DOHH2 (cell line): ENCODE measurements around the gene DNAJA3.

Source experiments
- H3F3A ChIP-seq: fragments of 200-600 bp; sonication (generic), shearing (Covaris generic); 2 replicates; pipeline ENCODE4 v1.6.0; 2016; ENCODE audit warnings: antibody characterized with exemption, mild to moderate bottlenecking; ENCODE audit not compliant: control insufficient read depth, insufficient read depth
- H3K27ac ChIP-seq: fragments of 200-600 bp; sonication (generic); 2 replicates; pipeline ENCODE4 v1.5.1; 2014; ENCODE audit warnings: low read depth, mild to moderate bottlenecking, low read length, moderate library complexity
- H3K27me3 ChIP-seq: fragments of 200-600 bp; sonication (generic); 2 replicates; pipeline ENCODE4 v1.6.1; 2014; ENCODE audit warnings: mild to moderate bottlenecking, low read length, mixed read lengths; ENCODE audit not compliant: control insufficient read depth
- H3K36me3 ChIP-seq: fragments of 200-600 bp; sonication (generic); 2 replicates; pipeline ENCODE4 v1.6.1; 2014; ENCODE audit warnings: mild to moderate bottlenecking, low read length, moderate library complexity, mixed read lengths; ENCODE audit not compliant: control insufficient read depth
- H3K4me1 ChIP-seq: fragments of 200-600 bp; sonication (generic); 2 replicates; pipeline ENCODE4 v1.6.1; 2014; ENCODE audit warnings: mild to moderate bottlenecking, low read length, mixed read lengths; ENCODE audit not compliant: control insufficient read depth
- H3K4me2 ChIP-seq: fragments of 200-600 bp; sonication (generic); 2 replicates; pipeline ENCODE4 v1.6.0; 2014; ENCODE audit warnings: mild to moderate bottlenecking, low read length, moderate library complexity
- H3K4me3 ChIP-seq: fragments of 200-600 bp; sonication (generic); 2 replicates; pipeline ENCODE4 v1.5.1; 2014; ENCODE audit warnings: mild to moderate bottlenecking, low read length, mixed read lengths
- H3K79me2 ChIP-seq: fragments of 200-600 bp; sonication (generic); 2 replicates; pipeline ENCODE4 v1.6.1; 2014; ENCODE audit warnings: mild to moderate bottlenecking, low read length, mixed read lengths; ENCODE audit not compliant: control insufficient read depth
- H3K9me2 ChIP-seq: fragments of 200-600 bp; sonication (generic); replicated peaks from 2 replicates; pipeline ENCODE4 v1.6.1; 2014; ENCODE audit warnings: mild to moderate bottlenecking, low read length, mixed read lengths; ENCODE audit not compliant: control insufficient read depth
- H3K9me3 ChIP-seq: fragments of 200-600 bp; sonication (generic); 2 replicates; pipeline ENCODE4 v1.6.1; 2014; ENCODE audit warnings: antibody characterized with exemption, low read length, mixed read lengths; ENCODE audit not compliant: control insufficient read depth, insufficient read depth
- H4K20me1 ChIP-seq: fragments of 200-600 bp; sonication (generic); 2 replicates; pipeline ENCODE4 v1.6.0; 2014; ENCODE audit warnings: low read depth, mild to moderate bottlenecking, antibody characterized with exemption, low read length, moderate library complexity; ENCODE audit not compliant: control insufficient read depth, insufficient read depth
- CTCF ChIP-seq: fragments of 200-600 bp; sonication (generic); IDR thresholded peaks from one replicate; pipeline ENCODE4 v1.5.1; 2014; ENCODE audit warnings: antibody characterized with exemption, mild to moderate bottlenecking, low read depth, low read length; ENCODE audit not compliant: poor library complexity, severe bottlenecking
- EZH2phosphoT487 ChIP-seq: fragments of 200-600 bp; sonication (generic); IDR thresholded peaks from 2 replicates; pipeline ENCODE4 v1.6.1; 2017; ENCODE audit warnings: borderline replicate concordance, mild to moderate bottlenecking, antibody characterized with exemption, low read length, moderate library complexity, mixed read lengths

The DNAJA3 gene

GRCh38 chr16:4414187-4414917, 11.3 kb upstream of the DNAJA3 start:
- Histone ChIP-seq H3K4me2 (peak overlapping the region; percentile 69), H3K27me3 (no peaks in the 10 kb centered on the region), H3K79me2 (peaks cover 56% of the 10 kb centered on the region), H4K20me1 (0 out of 2 replicates have a peak, but pooled peaks cover 4% of the 10 kb centered on the region), H3F3A (peaks cover 7% of the 10 kb centered on the region), H3K4me1 (peaks cover 27% of the 10 kb centered on the region), H3K9me3 (no peaks in the 10 kb centered on the region), H3K9me2 (no peaks in the 10 kb centered on the region), H3K27ac (peak overlapping the region; percentile 57), H3K4me3 (peak overlapping the region; percentile 81), H3K36me3 (peaks cover 39% of the 10 kb centered on the region)
- TF ChIP-seq EZH2phosphoT487 (no peak), CTCF (no peak)

GRCh38 chr16:4415538-4416199, 10.0 kb upstream of the DNAJA3 start:
- H3K4me2 ChIP-seq: peak overlapping the region; percentile 69
- peaks cover 7% of the 10 kb centered on the region for H3F3A ChIP-seq
- no peaks in the 10 kb centered on the region for H3K27me3 ChIP-seq
- no peak for TF ChIP-seq EZH2phosphoT487
- no peak for TF ChIP-seq CTCF
- peaks cover 47% of the 10 kb centered on the region for H3K79me2 ChIP-seq
- no peaks in the 10 kb centered on the region for H3K9me3 ChIP-seq
- peaks cover 27% of the 10 kb centered on the region for H3K36me3 ChIP-seq
- peaks cover 27% of the 10 kb centered on the region for H3K4me1 ChIP-seq
- peak overlapping the region; percentile 81 for H3K4me3 ChIP-seq
- H3K9me2 ChIP-seq: no peaks in the 10 kb centered on the region
- 0 out of 2 replicates have a peak, but pooled peaks cover 4% of the 10 kb centered on the region for H4K20me1 ChIP-seq
- peak overlapping the region; percentile 57 for H3K27ac ChIP-seq

- peak within 1 kb of the TSS; percentile 81 for H3K4me3 ChIP-seq
- peak within 1 kb of the TSS; percentile 57 for H3K27ac ChIP-seq
- H3F3A ChIP-seq: peaks cover 7% of the 10 kb centered on the region
- H3K9me2 ChIP-seq: no peaks in the 10 kb centered on the region
- H3K4me2 ChIP-seq: peak within 1 kb of the TSS; percentile 69
- no peaks in the 10 kb centered on the region for H3K27me3 ChIP-seq
- 0 out of 2 replicates have a peak, but pooled peaks cover 4% of the 10 kb centered on the region for H4K20me1 ChIP-seq
- H3K4me1 ChIP-seq: peaks cover 27% of the 10 kb centered on the region
- peaks cover 25% of the 10 kb centered on the region for H3K36me3 ChIP-seq
- peaks cover 43% of the 10 kb centered on the region for H3K79me2 ChIP-seq
- no peak for TF ChIP-seq EZH2phosphoT487
- TF ChIP-seq CTCF: no peak
- no peaks in the 10 kb centered on the region for H3K9me3 ChIP-seq
Measured at GRCh38 chr16:4416200-4417032, 9.3 kb upstream of the DNAJA3 start, which contains the start of gene CORO7. TSS of gene CORO7 (minus strand) at chr16:4416596. CDS start at chr16:4416518, 78 bp downstream.
